WERI-Rb-1 (cell line): ENCODE measurements around the gene STYXL1.

Experiments used
- DNase-seq: peaks from one replicate; pipeline ENCODE4 v3.0.0-alpha.2; 2020
- H3K27ac ChIP-seq: fragments of 250-450 bp; sonication (Bioruptor Pico); 2 replicates; pipeline ENCODE4 v1.5.1; 2020; ENCODE audit warnings: mild to moderate bottlenecking, moderate library complexity
- H3K27me3 ChIP-seq: fragments of 250-450 bp; sonication (Bioruptor Pico); 2 replicates; pipeline ENCODE4 v1.5.1; 2021; ENCODE audit warnings: mild to moderate bottlenecking, low read depth, moderate library complexity; ENCODE audit not compliant: insufficient read depth, severe bottlenecking
- H3K36me3 ChIP-seq: fragments of 250-450 bp; sonication (Bioruptor Pico); 2 replicates; pipeline ENCODE4 v1.5.1; 2020; ENCODE audit warnings: mild to moderate bottlenecking, moderate library complexity
- H3K4me3 ChIP-seq: 2 replicates; pipeline ENCODE4 v1.5.1; 2011; ENCODE audit warnings: low read depth, mild to moderate bottlenecking, control low read depth, low read length
- H3K9me3 ChIP-seq: fragments of 250-450 bp; sonication (Bioruptor Pico); 2 replicates; pipeline ENCODE4 v1.5.1; 2021; ENCODE audit warnings: mild to moderate bottlenecking, moderate library complexity; ENCODE audit not compliant: severe bottlenecking
- TF ChIP-seq, protein P1 (sequence below): IDR thresholded peaks from 2 replicates; pipeline ENCODE4 v1.5.1; 2011; ENCODE audit warnings: low read depth, mild to moderate bottlenecking, control low read depth, inconsistent platforms, low read length

STYXL1 gene

GRCh38 chr7:75981203-75981452 is 66.7 kb downstream of the STYXL1 start:
- TF ChIP-seq, protein P1, sequence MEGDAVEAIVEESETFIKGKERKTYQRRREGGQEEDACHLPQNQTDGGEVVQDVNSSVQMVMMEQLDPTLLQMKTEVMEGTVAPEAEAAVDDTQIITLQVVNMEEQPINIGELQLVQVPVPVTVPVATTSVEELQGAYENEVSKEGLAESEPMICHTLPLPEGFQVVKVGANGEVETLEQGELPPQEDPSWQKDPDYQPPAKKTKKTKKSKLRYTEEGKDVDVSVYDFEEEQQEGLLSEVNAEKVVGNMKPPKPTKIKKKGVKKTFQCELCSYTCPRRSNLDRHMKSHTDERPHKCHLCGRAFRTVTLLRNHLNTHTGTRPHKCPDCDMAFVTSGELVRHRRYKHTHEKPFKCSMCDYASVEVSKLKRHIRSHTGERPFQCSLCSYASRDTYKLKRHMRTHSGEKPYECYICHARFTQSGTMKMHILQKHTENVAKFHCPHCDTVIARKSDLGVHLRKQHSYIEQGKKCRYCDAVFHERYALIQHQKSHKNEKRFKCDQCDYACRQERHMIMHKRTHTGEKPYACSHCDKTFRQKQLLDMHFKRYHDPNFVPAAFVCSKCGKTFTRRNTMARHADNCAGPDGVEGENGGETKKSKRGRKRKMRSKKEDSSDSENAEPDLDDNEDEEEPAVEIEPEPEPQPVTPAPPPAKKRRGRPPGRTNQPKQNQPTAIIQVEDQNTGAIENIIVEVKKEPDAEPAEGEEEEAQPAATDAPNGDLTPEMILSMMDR, result no peak
- Histone ChIP-seq H3K9me3 (no peaks in the 10 kb centered on the region), H3K4me3 (no peak overlapping the region), H3K27ac (no peak overlapping the region), H3K27me3 (no peaks in the 10 kb centered on the region), H3K36me3 (peaks cover 33% of the 10 kb centered on the region)
- no peak for DNase-seq

DNA sequence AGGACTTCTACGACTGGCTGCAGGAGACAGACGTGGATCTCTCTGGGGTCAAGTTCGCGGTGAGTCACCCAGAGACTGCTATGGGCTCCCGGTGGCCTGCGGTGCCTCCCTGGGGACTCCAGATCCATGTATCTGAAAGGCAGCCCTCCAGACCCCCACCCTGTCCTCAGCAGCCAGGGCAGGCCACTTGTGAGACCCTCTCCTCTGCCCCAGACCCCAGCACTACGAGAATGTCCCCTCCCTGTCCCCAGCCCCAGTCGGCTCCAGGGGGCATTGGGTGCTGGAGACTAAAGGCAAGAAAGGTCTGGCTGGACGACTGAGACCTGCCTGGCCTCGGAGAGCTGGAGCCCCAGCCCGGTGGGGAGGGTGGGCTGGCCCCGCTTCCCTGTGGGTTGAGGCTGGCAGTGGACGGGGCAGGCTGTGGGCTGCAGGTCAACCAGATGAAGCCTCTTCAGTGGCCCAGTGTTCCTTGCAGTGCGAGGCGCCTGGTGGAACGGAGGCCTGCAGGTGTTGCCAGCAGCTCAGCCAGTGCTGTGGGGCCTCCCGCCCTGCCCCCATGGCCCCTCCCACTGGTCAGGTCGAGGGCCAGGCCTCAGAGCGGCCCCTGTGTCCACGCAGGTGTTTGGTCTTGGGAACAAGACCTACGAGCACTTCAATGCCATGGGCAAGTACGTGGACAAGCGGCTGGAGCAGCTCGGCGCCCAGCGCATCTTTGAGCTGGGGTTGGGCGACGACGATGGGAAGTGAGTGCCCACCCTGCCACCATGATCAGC is 67.2 kb downstream of the STYXL1 start:
- Histone ChIP-seq H3K27me3 (no peaks in the 10 kb centered on the region), H3K36me3 (peaks cover 28% of the 10 kb centered on the region), H3K27ac (no peak overlapping the region), H3K9me3 (no peaks in the 10 kb centered on the region), H3K4me3 (no peak overlapping the region)
- TF ChIP-seq, protein P1, result no peak
- DNase-seq, result no peak

GRCh38 chr7:75979759-75980429 is 67.9 kb downstream of the STYXL1 start:
- Histone ChIP-seq H3K9me3 (no peaks in the 10 kb centered on the region), H3K4me3 (no peak overlapping the region), H3K27me3 (no peaks in the 10 kb centered on the region), H3K27ac (no peak overlapping the region), H3K36me3 (peaks cover 22% of the 10 kb centered on the region)
- DNase-seq, result no peak
- TF ChIP-seq, protein P1, result no peak

GRCh38 chr7:75977743-75978142 is 70.1 kb downstream of the STYXL1 start:
- DNase-seq, result no peak
- TF ChIP-seq, protein P1, result no peak
- Histone ChIP-seq H3K9me3 (no peaks in the 10 kb centered on the region), H3K4me3 (no peak overlapping the region), H3K36me3 (peaks cover 11% of the 10 kb centered on the region), H3K27me3 (no peaks in the 10 kb centered on the region), H3K27ac (no peak overlapping the region)

- Histone ChIP-seq H3K4me3 (no peak overlapping the region), H3K36me3 (peaks cover 4% of the 10 kb centered on the region; the same call in 1 of the 2 replicates)
These were observed 75.6 kb downstream of the STYXL1 start for GRCh38 chr7:75971961-75972763.

More at GRCh38 chr7:75971961-75972763, 75.6 kb downstream of the STYXL1 start:
- Histone ChIP-seq H3K27me3 (no peaks in the 10 kb centered on the region), H3K9me3 (no peaks in the 10 kb centered on the region), H3K27ac (no peak overlapping the region)
- TF ChIP-seq, protein P1, result peak; percentile 42; the same call in 1 of the 2 replicates
- no peak for DNase-seq
